Activated naive CD4-positive, alpha-beta T cell treated with Interleukin-2 at 50 U/mL for 16 hours (primary cell): ENCODE data around the gene SUCLG1.
"Not testable (repeated sequence)": the region's sequence is repeated elsewhere in the genome, so short reads cannot be mapped to it uniquely, and the experiment has no call there.

Experiments used
- DNase-seq: peaks from one replicate; pipeline ENCODE4 v3.0.0-alpha.2; 2020

Gene SUCLG1

DNA sequence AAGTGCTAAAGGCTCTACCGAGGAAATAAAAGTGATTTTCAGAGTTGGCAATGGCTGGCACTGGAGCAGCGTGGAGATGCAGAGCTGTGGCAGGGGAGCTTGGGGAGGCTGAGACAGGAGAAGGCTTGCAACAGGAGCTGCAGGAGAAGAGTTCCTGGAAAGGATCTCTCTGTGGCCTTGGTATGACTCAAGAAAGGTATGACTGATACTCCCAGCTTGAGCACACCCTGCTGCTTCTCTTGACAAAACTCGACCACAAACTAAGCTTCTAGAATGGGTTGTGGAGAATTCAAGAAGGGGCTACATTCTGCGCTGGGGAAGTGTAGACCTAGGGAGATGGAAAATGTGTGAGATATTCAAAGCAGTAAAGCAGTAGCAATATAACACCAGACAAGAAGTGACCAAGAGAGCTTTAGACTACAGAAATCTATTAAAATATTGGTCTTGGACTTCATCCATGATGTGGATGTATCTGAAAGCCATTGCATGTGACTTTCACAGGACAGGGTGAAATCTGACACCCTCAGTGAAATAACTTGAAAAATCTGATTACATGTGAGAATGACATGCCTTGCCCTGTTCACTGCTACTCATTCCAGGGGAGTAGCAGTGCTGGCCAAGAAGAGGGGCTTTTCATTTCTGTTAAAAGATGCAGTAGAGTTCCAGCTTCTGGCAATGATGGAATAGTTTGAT, 41.5 kb downstream of the SUCLG1 start:
- no peak for DNase-seq

DNA sequence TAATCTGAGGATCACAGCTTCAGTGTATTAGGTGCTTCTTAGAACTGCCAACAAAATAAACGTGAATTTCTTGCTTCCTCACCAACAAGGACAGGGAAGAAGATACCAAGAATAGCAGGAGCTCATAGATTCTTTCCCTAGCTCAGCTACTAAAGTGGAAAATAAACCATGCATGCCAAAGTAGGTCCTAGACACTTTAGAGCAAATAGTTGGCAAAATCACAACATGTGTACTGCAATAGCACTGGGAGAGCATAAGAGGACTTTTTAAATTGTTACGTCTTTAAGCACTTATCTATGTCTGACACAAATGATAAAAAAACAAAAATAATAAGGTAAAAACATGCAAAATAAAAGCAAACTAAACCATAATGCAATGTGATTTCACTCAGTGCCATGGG, 49.5 kb downstream of the SUCLG1 start:
- no peak for DNase-seq

DNA sequence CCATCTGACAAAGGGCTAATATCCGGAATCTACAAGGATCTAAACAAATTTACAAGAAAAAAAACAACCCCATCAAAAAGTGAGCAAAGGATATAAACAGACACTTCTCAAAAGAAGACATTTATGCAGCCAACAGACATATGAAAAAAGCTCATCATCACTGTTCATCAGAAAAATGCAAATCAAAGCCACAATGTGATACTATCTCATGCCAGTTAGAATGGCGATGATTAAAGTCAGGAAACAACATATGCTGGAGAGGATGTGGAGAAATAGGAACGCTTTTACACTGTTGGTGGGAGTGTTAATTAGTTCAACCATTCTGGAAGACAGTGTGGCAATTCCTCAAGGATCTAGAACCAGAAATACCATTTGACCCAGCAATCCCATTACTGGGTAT, 57.0 kb downstream of the SUCLG1 start:
- DNase-seq, result not testable (repeated sequence)

DNA sequence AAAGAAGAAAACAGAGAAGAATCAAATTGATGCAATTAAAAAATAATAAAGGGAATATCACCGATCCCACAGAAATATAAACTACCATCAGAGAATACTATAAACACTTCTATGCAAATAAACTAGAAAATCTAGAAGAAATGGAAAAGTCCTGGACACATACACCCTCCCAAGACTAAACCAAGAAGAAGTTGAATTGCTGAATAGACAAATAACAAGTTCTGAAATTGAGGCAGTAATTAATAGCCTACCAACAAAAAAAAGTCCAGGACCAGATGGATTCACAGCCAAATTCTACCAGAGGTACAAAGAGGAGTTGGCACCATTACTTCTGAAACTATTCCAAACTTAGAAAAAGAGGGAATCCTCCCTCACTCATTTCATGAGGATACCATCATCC, 59.2 kb downstream of the SUCLG1 start:
- not testable (repeated sequence) for DNase-seq

DNA sequence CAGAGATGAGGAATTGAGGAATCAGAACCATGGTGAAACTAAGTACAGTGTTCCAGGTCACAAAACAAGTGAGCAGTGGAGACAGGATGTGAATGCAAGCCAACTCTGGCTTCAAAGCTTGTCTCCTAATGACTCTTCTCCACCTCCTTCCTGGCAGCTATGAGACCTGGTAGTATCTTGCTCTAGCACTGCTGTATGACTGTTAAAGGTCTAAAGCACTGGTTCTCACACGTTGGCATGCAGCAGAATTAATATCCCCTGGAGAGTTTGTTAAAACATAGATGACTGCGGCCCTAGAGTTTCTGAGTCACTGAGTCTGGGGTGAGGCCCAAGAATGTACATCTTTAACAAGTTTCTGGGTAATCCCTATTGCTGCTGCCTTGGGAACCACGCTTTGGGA, 63.3 kb downstream of the SUCLG1 start:
- DNase-seq, result no peak

DNA sequence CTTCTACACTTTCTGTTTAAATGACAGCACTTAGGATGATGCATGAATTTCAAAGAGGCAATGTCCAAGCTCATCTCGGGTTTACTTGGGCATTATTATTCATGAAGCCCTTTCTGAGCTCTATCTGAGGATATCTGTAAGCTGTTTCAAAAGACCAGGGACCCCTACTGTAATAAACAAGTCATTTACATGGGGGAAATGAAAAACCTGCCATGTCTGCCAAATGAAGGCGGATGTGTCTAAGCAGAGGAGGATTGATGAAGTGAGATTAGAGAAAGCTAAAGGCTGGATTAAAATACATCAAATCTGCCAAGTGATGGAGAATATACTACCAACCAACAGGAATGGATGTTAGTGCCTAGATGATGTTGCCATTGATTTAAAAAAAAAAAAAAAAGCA, 64.5 kb downstream of the SUCLG1 start:
- DNase-seq, result no peak

DNA sequence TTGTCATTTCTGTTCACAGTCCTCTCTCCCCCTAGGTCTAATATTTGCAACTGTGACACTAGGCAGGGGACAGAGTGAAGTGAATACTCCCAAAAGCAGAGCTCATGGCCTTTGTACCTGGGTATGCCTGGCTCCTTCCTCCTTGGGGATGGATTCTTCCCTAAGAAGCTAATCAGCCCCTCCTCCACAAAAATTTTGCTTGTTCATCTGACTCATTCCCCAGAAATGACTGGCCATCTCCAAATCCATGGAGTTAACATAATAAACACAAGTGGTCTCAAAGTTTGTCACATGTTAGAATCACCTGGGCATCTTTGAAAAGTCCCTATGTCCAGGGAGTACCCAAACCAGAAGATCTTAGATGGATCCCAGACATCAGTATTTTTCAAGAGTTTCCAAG, 65.3 kb downstream of the SUCLG1 start:
- DNase-seq, result no peak

DNA sequence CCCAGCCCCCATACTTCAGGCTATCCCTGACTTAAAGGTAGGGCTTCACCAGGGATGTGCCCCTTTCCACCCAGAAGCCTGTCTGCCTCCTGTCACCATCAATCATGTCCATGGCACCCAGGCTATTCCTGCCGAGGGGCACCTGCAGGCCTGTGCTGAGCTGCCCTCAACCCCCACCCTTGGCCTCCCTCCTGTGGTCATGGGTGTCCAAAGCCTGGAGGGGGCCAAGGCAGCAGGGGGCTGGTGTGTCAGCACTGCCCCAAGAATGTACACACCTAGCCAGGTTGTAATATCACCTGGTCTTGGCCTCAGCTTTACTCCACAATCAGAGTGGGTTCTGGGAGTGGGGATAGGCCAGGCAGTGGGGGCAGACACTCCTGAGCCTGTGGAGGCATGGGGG, 69.3 kb downstream of the SUCLG1 start:
- DNase-seq, result no peak

DNA sequence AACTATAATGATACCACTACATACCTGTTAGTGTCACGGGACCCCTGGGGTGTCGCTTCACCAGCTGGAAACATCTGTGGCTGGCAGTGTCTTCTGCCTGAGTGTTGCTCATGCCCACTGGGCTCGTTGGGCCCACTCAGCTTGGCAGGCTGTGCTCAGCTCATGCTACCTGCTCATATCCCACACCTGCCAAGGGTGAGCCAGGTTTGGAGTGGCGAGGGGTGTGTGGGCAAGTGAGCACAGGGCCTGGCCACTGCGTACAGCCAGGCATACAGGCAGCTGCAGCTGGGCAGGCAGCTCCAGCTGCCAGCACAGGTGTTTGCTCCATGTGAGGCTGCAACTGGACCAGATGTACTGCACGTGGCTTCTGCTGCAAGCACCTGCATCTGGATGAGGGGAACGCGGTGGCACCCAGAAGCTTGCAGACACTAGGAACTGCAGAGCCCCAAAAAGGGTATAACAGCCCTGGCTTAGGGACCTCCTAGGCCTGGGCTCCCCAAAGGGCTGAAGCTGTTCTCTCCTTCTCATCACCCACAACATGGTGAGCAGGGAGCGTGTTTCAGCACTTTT, 70.1 kb downstream of the SUCLG1 start:
- DNase-seq, result no peak

DNA sequence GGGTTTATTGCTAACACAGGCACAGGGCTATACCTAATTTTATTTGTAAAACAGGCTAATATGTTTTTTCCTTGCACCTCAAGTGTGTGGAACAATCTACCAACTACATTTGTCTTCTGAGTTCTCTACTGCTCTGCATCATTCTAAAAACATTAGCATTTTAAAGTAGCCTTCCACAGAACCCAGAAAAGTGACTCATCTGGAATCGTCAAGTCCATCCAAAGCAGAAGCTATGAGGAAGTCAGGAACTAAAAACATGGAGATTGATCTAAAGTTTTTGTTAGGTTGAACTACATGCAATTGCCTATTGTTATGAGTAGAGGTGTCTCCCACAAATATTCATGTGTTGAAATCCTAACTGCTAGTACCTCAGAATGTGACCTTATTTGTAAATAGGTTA, 70.9 kb downstream of the SUCLG1 start:
- no peak for DNase-seq

DNA sequence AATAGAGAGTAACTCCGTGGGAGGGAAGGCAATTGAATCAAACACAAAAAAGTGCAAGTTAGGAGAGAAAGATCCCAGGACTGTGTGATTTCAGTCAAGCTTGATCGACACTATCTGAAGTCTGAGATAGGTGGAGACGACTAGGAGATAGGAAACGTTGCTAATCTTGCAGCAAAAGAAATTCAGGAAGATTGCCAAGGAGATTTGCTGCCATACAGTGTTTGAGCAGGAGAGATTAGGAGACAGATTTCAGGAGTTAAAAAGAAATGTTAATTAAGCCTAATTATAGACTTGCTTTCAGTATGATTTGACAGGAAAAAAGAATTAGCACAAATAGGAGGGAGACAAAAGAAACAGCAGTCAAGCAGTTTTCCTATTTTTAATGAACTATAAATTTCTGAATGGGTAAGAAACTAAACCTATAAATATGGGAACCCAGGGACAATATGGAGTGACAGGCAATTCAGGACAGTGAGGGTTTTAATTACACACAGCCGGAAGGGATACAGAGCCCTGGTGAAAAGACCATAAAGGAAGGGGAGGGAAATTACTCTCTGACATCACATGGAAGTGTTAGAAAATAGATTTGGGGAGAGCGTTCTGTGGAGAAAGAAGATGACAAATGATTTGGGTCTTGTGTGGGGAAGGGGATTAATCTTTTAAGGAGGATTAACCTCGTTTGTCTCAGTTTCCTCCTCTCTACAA, 72.6 kb downstream of the SUCLG1 start:
- no peak for DNase-seq

DNA sequence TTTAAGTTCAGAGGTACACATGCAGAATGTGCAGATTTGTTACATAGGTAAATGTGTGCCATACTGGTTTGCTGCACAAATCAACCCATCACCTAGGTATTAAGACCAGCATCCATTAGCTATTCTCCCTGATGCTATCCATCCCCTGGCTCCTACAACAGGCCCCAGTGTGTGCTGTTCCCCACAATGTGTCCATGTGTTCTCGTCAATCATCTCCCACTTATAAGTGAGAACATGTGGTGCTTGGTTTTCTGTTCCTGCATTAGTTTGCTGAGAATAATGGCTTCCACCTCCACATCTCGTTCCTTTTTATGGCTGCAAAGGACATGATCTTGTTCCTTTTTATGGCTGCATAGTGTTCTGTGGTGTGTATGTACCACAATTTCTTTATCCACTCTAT, 75.8 kb downstream of the SUCLG1 start:
- DNase-seq, result no peak

DNA sequence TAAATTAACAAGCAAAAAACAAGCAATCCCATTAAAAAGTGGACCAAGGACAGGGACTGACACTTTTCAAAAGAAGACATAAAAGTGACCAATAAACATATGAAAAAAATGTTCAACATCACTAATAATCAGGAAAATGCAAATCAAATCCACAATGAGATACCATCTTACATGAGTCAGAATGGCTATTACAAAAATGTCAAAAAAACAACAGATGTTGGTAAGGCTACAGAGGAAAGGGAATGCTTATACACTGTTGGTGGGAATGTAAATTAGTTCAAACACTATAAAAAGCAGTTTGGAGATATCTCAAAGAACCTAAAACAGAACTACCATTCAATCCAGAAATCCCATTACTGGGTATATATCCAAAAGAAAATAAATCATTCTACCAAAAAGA, 78.2 kb downstream of the SUCLG1 start:
- DNase-seq, result no peak

DNA sequence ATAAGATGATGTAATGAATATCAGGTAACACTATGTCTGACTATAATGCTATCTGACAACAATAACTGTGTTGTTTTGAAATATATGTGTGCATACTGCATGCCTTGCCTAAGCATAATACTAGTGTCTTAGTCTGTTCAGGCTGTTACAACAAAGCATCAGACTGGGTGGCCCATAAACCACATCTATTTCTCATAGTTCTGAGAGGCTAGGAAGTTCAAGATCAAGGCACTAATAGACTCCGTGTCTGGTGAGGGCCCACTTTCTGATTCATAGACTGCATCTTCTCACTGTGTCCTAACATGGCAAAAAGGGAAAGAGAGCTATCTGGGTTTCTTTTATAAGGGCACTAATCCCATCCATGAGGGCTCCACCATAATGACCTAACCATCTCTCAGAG, 80.1 kb downstream of the SUCLG1 start:
- no peak for DNase-seq

DNA sequence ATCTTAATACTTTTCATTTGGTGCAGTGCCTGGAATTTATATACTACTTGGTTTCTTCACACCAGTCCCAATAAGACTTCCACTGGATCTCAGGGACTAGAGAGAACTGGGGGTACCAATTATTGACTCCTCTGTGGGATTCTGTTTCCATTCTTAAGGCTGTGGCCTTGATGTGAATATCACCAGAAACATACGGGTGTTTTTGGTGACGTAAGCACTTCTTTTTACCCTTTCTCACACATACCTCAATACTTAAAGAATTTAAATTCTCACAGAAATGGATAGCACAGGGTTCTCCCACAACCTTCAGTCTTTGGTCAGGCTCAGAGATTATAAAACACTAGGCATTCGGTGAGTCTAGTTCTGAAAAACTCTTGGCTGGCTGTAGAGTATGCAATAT, 84.1 kb downstream of the SUCLG1 start:
- DNase-seq, result no peak

DNA sequence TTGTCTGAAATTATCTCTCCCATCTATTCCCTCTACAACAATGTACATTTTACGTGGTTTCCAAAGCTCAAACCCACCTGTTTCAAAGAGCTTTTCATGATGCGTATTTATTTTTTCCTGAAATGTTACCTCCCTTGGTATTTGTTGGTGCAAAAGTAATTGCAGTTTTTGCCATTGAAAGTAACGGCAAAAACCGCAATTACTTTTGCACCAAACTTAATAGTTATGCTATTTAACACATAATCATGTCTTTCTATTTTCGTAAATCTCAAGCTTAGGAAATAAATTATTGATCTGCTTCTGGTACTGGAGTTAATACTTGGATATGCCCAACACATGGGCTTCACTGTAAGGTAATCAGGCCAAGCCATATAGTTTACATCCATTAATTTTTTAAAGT, 85.2 kb downstream of the SUCLG1 start:
- DNase-seq, result no peak
